GM19240 (cell line): Measurements from ENCODE around the gene LRP2.
"Not testable (repeated sequence)": the region's sequence is repeated elsewhere in the genome, so short reads cannot be mapped to it uniquely, and the experiment has no call there.

Source experiments
- DNase-seq: peaks from one replicate; pipeline ENCODE4 v3.0.0; 2011; ENCODE audit warnings: low spot score; ENCODE audit not compliant: insufficient read length

LRP2 gene

GRCh38 chr2:169178364-169178763, 184.0 kb downstream of the LRP2 start:
- DNase-seq = no peak

DNA sequence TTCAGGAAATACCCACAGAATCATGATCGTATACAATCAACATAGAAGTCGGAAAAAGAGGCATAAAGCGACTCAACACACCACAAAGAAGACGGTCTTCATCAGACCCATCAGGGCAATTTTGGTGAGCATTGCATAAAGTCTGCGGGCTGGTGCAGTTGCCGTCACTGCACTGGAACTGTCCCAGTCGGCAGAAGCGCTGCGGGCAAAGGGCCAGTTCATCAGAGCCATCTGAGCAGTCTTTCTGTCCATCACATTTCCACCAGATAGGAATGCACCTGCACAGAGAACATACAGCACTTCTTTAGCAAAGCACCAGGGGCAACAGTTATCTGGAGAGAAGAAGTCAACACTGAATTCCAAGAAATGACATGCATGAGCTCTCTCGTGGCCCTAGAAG, 187.2 kb downstream of the LRP2 start:
- no peak for DNase-seq

GRCh38 chr2:169173876-169174275, 188.5 kb downstream of the LRP2 start:
- DNase-seq = no peak

DNA sequence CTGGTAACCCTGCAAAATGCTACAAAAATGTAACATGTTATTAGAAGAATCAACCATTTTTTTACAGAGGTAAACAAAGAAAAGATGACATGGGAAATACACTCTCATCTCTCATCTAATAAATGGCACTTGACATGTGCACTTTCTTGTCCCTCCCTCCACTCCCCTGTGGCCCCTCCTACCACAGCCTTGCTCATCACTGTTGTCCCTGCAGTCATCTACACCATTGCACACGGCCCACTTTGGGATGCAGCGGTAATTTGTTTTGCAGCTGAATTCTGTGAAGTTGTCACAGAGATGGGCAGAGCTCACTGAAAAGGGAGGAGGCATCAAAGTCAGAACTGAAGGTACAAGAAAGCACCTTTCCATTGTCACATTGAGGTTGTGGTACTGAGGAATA, 189.4 kb downstream of the LRP2 start:
- DNase-seq = no peak

- no peak for DNase-seq
These were observed 190.1 kb downstream of the LRP2 start for GRCh38 chr2:169172151-169172735.

- no peak for DNase-seq
These were observed 196.5 kb downstream of the LRP2 start for GRCh38 chr2:169165791-169166190.

GRCh38 chr2:169164311-169164710, 198.0 kb downstream of the LRP2 start:
- no peak for DNase-seq

GRCh38 chr2:169162613-169163012, 199.7 kb downstream of the LRP2 start:
- DNase-seq = no peak

DNA sequence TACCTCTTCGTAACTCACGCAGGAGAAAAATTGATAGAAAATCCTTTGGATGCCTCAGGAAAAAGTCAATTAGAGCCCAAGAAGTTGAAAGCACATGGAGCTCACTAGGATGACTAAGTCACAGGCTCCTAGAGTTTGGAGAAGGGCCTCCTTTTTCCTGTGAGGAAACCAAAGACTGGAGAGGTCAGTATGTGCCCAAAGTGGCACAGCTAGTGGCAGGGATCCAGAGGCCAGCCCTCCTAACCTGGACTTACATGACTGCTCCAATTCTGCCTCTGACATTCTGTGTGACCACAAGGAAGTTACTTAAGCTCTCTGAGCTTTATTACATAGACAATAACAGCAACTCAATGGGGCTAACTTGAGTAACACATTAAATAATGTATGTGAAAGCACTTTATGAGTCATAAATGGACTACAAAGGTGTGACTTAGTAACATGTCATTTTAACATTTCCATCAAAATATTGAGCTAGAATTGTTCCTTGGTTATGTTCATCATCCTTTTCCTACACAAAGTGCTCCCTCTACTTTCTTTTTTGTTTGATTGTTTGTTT, 201.3 kb downstream of the LRP2 start:
- no peak for DNase-seq

GRCh38 chr2:169159686-169160085, 202.6 kb downstream of the LRP2 start:
- no peak for DNase-seq

GRCh38 chr2:169158874-169159273, 203.5 kb downstream of the LRP2 start:
- DNase-seq = no peak

- DNase-seq = no peak
These were observed 216.1 kb downstream of the LRP2 start for GRCh38 chr2:169146220-169146619.

DNA sequence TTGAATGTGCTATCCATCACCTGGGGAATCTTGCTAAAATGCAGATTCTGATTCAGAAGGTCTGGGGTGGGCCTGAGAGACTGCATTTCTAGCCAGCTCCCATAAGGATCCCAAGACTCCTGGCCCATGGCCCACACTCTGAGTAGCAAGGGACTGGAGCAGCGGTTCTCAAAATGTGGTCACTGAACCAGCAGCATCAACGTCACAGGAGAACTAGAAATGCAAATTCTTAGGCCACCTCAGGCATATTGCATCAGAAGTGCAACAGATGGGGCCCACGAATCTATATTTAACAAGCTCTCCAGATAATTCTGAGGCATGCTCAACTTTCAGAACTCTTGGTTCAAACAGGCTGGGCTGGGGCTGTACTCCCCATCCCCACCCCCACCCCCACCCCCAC, 218.3 kb downstream of the LRP2 start:
- no peak for DNase-seq

DNA sequence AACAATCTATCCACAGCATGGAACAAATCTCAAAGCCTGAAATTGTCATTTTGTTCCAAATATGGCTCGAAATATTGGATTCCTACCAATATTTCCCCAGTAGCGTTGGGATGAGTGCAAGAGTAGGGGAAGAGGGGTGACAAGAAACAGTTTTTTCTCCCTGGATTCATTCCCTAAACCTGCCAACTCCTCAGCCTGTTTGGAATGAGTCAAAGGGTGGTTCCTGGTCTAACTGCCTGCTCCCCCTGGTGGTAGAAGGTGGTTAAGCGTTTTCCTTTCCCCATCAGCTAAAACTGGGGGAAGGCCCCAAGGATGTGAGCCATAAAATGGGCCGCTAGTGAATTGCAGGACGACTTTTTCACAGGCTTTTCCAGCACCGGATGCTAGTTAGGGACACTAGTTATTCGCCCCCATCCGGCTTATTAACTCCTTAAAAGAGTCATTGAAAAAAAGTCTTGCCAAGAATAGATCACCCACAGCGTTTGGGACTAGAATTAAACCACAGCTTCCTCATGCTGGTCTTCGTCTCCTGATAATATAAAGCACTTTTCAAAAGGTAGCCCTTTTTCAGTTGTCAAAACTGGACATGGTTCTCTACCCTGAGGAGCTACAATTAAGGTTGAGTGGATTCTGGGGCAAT, 220.5 kb downstream of the LRP2 start:
- peak; percentile 23 for DNase-seq

- DNase-seq = no peak
These were observed 222.2 kb downstream of the LRP2 start for GRCh38 chr2:169139993-169140767.

- DNase-seq = no peak
These were observed 223.2 kb downstream of the LRP2 start for GRCh38 chr2:169139145-169139544.

DNA sequence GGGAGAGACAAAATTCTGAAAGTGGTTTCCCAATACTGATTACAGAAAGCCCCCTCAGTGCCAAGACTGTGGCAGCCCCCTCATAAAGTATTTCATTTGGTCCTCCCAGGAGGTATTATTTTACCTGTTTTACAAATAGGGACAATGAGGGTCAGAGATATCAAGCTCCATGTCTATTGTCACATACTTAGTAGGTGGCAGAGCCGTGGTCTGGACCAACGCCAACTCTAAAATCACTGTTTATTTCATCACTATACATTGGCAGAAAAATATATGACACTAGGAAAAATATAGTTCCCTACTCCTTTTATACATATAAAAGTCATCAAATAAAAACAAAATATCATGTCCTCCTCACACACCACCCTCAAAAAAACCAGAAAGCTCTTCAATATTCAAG, 224.4 kb downstream of the LRP2 start:
- no peak for DNase-seq

DNA sequence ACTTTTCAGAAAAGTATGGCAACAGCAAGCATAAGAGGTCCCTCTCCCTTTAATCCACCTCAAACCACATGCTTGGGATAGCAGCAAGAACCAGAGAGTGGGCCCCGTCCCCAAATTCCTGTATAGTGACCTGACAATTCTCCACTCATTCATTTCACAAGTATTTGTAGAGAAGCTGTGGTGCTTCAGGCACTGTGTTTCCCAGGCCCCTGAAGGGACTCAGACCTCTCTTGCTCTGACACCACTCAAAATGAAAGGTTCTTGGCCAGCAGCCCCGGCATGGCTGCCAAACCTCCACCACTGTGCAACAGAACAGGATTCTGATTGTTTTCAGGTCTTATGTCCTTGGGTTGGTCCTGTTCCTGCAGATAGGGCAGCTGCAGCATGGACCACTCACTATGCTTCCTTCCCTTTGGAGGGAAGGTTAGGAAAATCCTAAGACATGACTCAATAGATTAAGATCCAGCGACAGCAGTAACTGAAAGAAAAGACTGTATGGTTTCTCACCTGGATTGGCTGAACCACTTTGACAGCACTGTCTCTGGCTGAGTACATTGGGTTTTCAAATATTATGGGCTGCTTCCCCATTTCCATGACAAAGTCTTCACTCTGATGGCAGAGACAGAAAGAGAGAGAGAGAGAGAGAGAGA, 225.3 kb downstream of the LRP2 start:
- no peak for DNase-seq

- DNase-seq = not testable (repeated sequence)
These were observed 225.9 kb downstream of the LRP2 start for GRCh38 chr2:169136428-169136827.

DNA sequence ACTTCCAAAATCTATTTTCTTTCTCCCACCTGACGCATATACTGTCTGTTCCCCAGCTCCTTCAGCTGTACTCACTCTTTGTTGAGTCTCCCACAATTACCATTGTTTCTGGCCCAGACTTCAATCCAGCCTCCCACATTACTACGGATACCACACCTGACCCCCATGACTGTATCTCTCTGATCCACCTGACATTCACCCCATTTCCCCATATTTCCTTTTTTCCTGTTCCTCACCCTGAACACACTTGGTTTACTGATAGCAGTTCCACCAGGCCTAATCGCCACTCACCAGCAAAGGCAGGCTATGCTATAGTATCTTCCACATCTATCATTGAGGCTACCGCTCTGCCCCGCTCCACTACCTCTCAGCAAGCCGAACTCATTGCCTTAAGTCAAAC, 228.1 kb downstream of the LRP2 start:
- DNase-seq = not testable (repeated sequence)

DNA sequence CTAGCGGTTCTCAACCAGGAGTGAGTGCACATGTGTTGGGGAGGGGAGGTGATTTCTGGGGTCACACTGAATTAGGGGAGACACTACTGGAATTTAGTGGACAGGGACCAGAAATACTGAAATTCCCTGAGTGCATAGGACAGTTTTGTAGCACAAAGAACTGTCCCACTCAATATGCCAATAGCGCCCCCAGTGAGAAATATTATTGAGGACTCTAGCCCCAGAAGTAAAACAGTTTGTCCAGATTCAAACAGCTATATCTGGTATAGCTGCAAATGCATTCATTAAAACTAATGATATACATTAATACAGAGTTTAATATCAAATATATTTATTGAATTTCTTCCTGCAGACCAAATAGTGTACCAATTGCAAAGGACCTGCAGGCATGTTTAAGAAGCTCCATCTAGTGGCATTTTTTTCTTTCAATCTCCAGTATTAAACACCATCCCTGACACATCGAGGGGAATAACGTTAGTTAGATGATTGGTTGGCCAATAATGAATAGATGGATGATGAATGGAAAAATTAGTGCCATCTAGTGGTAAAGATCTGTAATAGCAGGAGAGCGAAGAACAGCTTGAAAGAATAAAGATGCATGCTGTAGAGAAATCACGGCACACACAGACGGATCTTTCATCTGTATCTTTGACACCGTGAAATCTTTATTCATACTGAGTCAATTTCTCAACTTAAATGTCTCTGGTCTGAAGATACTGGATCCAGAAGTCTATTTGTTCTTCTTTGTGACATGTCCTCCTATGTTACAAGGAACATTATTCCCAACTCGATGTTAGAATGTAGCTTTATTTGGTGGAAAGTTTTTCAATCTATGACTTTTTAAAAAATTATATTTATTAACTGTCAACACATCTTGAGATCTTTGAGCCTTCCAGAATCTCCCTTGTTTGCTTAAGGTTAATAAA, 230.5 kb downstream of the LRP2 start:
- DNase-seq = peak; percentile 31
